WTC11 (cell line): ENCODE results near the gene PHRF1.

Experiments
- ERG ChIP-seq: fragments of 250-450 bp; sonication (Bioruptor Pico); IDR thresholded peaks from 2 replicates; pipeline ENCODE4 v1.8.0; 2021; ENCODE audit warnings: mild to moderate bottlenecking
- ETV6 ChIP-seq: sonication (generic); formaldehyde crosslinking; IDR thresholded peaks from 2 replicates; pipeline ENCODE4 v1.8.1; 2022; ENCODE audit warnings: mild to moderate bottlenecking, missing genetic modification reagents
- HMGXB4 ChIP-seq: sonication (generic); formaldehyde crosslinking; IDR thresholded peaks from 2 replicates; pipeline ENCODE4 v1.8.1; 2023; ENCODE audit warnings: mild to moderate bottlenecking, moderate library complexity, missing genetic modification reagents
- IRF2 ChIP-seq: sonication (generic); formaldehyde crosslinking; IDR thresholded peaks from 2 replicates; pipeline ENCODE4 v1.8.0; 2022; ENCODE audit warnings: low read depth, missing genetic modification reagents, borderline replicate concordance
- NR2C2 ChIP-seq: sonication (generic); formaldehyde crosslinking; IDR thresholded peaks from 2 replicates; pipeline ENCODE4 v1.8.0; 2022; ENCODE audit warnings: mild to moderate bottlenecking, missing genetic modification reagents
- RELA ChIP-seq: sonication (generic); formaldehyde crosslinking; IDR thresholded peaks from 2 replicates; pipeline ENCODE4 v1.8.1; 2022; ENCODE audit warnings: missing genetic modification reagents, mild to moderate bottlenecking, borderline replicate concordance
- STAT6 ChIP-seq: sonication (generic); formaldehyde crosslinking; conservative IDR thresholded peaks from 2 replicates; pipeline ENCODE4 v1.8.1; 2023; ENCODE audit warnings: mild to moderate bottlenecking, low read depth, missing genetic modification reagents, moderate library complexity
- USF2 ChIP-seq: sonication (generic); formaldehyde crosslinking; IDR thresholded peaks from 2 replicates; pipeline ENCODE4 v1.8.1; 2023; ENCODE audit warnings: mild to moderate bottlenecking, missing genetic modification reagents, moderate library complexity
- ZBTB21 ChIP-seq: sonication (generic); formaldehyde crosslinking; IDR thresholded peaks from 2 replicates; pipeline ENCODE4 v1.8.1; 2023; ENCODE audit warnings: mild to moderate bottlenecking, missing genetic modification reagents, borderline replicate concordance
- TF ChIP-seq, protein P1 (sequence below): fragments of 200-600 bp; IDR thresholded peaks from 2 replicates; pipeline ENCODE4 v1.8.0; 2022; ENCODE audit warnings: antibody characterized with exemption
- TF ChIP-seq, protein P2 (sequence below): sonication (generic); formaldehyde crosslinking; IDR thresholded peaks from 2 replicates; pipeline ENCODE4 v1.8.1; 2023; ENCODE audit warnings: mild to moderate bottlenecking, missing genetic modification reagents, borderline replicate concordance
- TF ChIP-seq, protein P3 (sequence below): sonication (generic); formaldehyde crosslinking; conservative IDR thresholded peaks from 2 replicates; pipeline ENCODE4 v1.8.1; 2022; ENCODE audit warnings: mild to moderate bottlenecking, missing genetic modification reagents

- no peak for TF ChIP-seq ZBTB21
- TF ChIP-seq, protein P1, sequence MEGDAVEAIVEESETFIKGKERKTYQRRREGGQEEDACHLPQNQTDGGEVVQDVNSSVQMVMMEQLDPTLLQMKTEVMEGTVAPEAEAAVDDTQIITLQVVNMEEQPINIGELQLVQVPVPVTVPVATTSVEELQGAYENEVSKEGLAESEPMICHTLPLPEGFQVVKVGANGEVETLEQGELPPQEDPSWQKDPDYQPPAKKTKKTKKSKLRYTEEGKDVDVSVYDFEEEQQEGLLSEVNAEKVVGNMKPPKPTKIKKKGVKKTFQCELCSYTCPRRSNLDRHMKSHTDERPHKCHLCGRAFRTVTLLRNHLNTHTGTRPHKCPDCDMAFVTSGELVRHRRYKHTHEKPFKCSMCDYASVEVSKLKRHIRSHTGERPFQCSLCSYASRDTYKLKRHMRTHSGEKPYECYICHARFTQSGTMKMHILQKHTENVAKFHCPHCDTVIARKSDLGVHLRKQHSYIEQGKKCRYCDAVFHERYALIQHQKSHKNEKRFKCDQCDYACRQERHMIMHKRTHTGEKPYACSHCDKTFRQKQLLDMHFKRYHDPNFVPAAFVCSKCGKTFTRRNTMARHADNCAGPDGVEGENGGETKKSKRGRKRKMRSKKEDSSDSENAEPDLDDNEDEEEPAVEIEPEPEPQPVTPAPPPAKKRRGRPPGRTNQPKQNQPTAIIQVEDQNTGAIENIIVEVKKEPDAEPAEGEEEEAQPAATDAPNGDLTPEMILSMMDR: no peak
- no peak for TF ChIP-seq NR2C2
- TF ChIP-seq ERG: no peak
- no peak for TF ChIP-seq RELA (CRISPR knock-in tag)
- TF ChIP-seq, protein P2, sequence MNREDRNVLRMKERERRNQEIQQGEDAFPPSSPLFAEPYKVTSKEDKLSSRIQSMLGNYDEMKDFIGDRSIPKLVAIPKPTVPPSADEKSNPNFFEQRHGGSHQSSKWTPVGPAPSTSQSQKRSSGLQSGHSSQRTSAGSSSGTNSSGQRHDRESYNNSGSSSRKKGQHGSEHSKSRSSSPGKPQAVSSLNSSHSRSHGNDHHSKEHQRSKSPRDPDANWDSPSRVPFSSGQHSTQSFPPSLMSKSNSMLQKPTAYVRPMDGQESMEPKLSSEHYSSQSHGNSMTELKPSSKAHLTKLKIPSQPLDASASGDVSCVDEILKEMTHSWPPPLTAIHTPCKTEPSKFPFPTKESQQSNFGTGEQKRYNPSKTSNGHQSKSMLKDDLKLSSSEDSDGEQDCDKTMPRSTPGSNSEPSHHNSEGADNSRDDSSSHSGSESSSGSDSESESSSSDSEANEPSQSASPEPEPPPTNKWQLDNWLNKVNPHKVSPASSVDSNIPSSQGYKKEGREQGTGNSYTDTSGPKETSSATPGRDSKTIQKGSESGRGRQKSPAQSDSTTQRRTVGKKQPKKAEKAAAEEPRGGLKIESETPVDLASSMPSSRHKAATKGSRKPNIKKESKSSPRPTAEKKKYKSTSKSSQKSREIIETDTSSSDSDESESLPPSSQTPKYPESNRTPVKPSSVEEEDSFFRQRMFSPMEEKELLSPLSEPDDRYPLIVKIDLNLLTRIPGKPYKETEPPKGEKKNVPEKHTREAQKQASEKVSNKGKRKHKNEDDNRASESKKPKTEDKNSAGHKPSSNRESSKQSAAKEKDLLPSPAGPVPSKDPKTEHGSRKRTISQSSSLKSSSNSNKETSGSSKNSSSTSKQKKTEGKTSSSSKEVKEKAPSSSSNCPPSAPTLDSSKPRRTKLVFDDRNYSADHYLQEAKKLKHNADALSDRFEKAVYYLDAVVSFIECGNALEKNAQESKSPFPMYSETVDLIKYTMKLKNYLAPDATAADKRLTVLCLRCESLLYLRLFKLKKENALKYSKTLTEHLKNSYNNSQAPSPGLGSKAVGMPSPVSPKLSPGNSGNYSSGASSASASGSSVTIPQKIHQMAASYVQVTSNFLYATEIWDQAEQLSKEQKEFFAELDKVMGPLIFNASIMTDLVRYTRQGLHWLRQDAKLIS (CRISPR knock-in tag): no peak
- no peak for TF ChIP-seq STAT6 (CRISPR knock-in tag)
- TF ChIP-seq HMGXB4: no peak
- no peak for TF ChIP-seq ETV6 (CRISPR knock-in tag)
- TF ChIP-seq IRF2: no peak
- TF ChIP-seq, protein P3, sequence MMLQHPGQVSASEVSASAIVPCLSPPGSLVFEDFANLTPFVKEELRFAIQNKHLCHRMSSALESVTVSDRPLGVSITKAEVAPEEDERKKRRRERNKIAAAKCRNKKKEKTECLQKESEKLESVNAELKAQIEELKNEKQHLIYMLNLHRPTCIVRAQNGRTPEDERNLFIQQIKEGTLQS (CRISPR knock-in tag): no peak
- no peak for TF ChIP-seq USF2
These were observed 17.1 kb upstream of the PHRF1 start for GRCh38 chr11:559020-559620.
